Neural progenitor cell (in vitro differentiated cells): ENCODE measurements around the gene LAD1. TPM values are rescaled to one million over a fixed set of nuclear protein-coding genes. Genes with fewer than 3 reads are reported as not detected.

Source experiments
- DNase-seq: peaks from one replicate; pipeline ENCODE4 v3.0.0-alpha.2; 2016; ENCODE audit warnings: low spot score
- H2AFZ ChIP-seq: fragments of 200-600 bp; sonication (generic); replicated peaks from 2 replicates; pipeline ENCODE4 v1.6.1; 2016; ENCODE audit warnings: antibody characterized with exemption
- H3F3A ChIP-seq: fragments of 200-600 bp; sonication (generic); 2 replicates; pipeline ENCODE4 v1.6.1; 2016; ENCODE audit warnings: antibody characterized with exemption, low read depth
- H3K27ac ChIP-seq: fragments of 200-600 bp; sonication (generic); 2 replicates; pipeline ENCODE4 v1.5.1; 2016; ENCODE audit warnings: mild to moderate bottlenecking
- H3K27me3 ChIP-seq: fragments of 200-600 bp; sonication (generic); 2 replicates; pipeline ENCODE4 v1.6.1; 2016; ENCODE audit warnings: mild to moderate bottlenecking, moderate library complexity
- H3K36me3 ChIP-seq: fragments of 200-600 bp; sonication (generic); 2 replicates; pipeline ENCODE4 v1.5.1; 2016
- H3K4me1 ChIP-seq: fragments of 200-600 bp; sonication (generic); 2 replicates; pipeline ENCODE4 v1.6.1; 2016; ENCODE audit warnings: mixed run types
- H3K4me2 ChIP-seq: fragments of 200-600 bp; sonication (generic); 2 replicates; pipeline ENCODE4 v1.6.1; 2016
- H3K4me3 ChIP-seq: fragments of 200-600 bp; sonication (generic); 2 replicates; pipeline ENCODE4 v1.5.1; 2016
- H3K79me2 ChIP-seq: fragments of 200-600 bp; sonication (generic); 2 replicates; pipeline ENCODE4 v1.6.1; 2016; ENCODE audit warnings: low read depth
- H3K9ac ChIP-seq: fragments of 200-600 bp; sonication (generic); 2 replicates; pipeline ENCODE4 v1.6.1; 2016
- H3K9me3 ChIP-seq: fragments of 200-600 bp; sonication (generic); 2 replicates; pipeline ENCODE4 v1.5.1; 2016; ENCODE audit warnings: low read depth
- H4K20me1 ChIP-seq: fragments of 200-600 bp; sonication (generic); 2 replicates; pipeline ENCODE4 v1.6.1; 2016; ENCODE audit warnings: low read depth
- H3K27ac Mint-ChIP-seq: 3 replicates; pipeline ENCODE4 v1.8.0; 2021; ENCODE audit warnings: mixed read lengths
- H3K27me3 Mint-ChIP-seq: 2 replicates; pipeline ENCODE4 v1.8.0; 2022; ENCODE audit warnings: low read depth, mild to moderate bottlenecking, inconsistent platforms, moderate library complexity, mixed read lengths; ENCODE audit not compliant: insufficient read depth
- H3K36me3 Mint-ChIP-seq: 3 replicates; pipeline ENCODE4 v1.8.0; 2021; ENCODE audit warnings: mixed read lengths
- H3K4me1 Mint-ChIP-seq: 3 replicates; pipeline ENCODE4 v1.8.0; 2021; ENCODE audit warnings: mixed read lengths
- H3K4me3 Mint-ChIP-seq: 3 replicates; pipeline ENCODE4 v1.8.0; 2021; ENCODE audit warnings: mild to moderate bottlenecking, moderate library complexity, mixed read lengths
- H3K9me3 Mint-ChIP-seq: 3 replicates; pipeline ENCODE4 v1.8.0; 2020; ENCODE audit warnings: mixed read lengths
- CTCF ChIP-seq: fragments of 200-600 bp; sonication (generic); IDR thresholded peaks from 2 replicates; pipeline ENCODE4 v1.5.1; 2017; ENCODE audit warnings: antibody characterized with exemption, mild to moderate bottlenecking
- EZH2 ChIP-seq: fragments of 200-600 bp; sonication (generic); IDR thresholded peaks from 2 replicates; pipeline ENCODE4 v1.6.1; 2017; ENCODE audit warnings: antibody characterized with exemption, mild to moderate bottlenecking, moderate library complexity
- EZH2phosphoT487 ChIP-seq: fragments of 200-600 bp; sonication (generic); IDR thresholded peaks from 2 replicates; pipeline ENCODE4 v1.6.1; 2017; ENCODE audit warnings: antibody characterized with exemption
- total RNA-seq: library from RNA; depleted of rRNA; stranded (reverse); fragments of >200 nt; gene quantifications from 2 replicates; pipeline ENCODE4 v1.2.3, GENCODE V29; 2015; ENCODE audit warnings: low replicate concordance

Gene LAD1
- total RNA-seq, 1 donor from 2014 or later: not detected

- Histone ChIP-seq H3K79me2 (no peaks in the 10 kb centered on the region), H3K4me1 (peaks cover 5% of the 10 kb centered on the region), H2AFZ (no peak overlapping the region), H4K20me1 (no peaks in the 10 kb centered on the region), H3K9me3 (no peaks in the 10 kb centered on the region), H3K9ac (no peak overlapping the region), H3K27me3 (no peaks in the 10 kb centered on the region), H3K4me3 (no peak overlapping the region), H3F3A (no peaks in the 10 kb centered on the region), H3K4me2 (no peak overlapping the region), H3K36me3 (no peaks in the 10 kb centered on the region), H3K27ac (no peak overlapping the region)
- no peak for TF ChIP-seq EZH2
- no peak for TF ChIP-seq CTCF
- TF ChIP-seq EZH2phosphoT487: no peak
- Mint-ChIP-seq H3K4me1 (peaks cover 6% of the 10 kb centered on the region), H3K27ac (no peak overlapping the region), H3K9me3 (no peaks in the 10 kb centered on the region), H3K27me3 (peaks cover 6% of the 10 kb centered on the region), H3K4me3 (no peak overlapping the region), H3K36me3 (no peaks in the 10 kb centered on the region)
- DNase-seq: no peak
Observed at GRCh38 chr1:201334325-201335173, 64.6 kb downstream of the LAD1 start.

GRCh38 chr1:201332616-201333335 is 66.3 kb downstream of the LAD1 start:
- H3K27me3 ChIP-seq: no peaks in the 10 kb centered on the region
- Mint-ChIP-seq H3K4me1 (peaks cover 10% of the 10 kb centered on the region), H3K27me3 (peaks cover 4% of the 10 kb centered on the region), H3K36me3 (no peaks in the 10 kb centered on the region), H3K4me3 (no peak overlapping the region), H3K27ac (no peak overlapping the region), H3K9me3 (no peaks in the 10 kb centered on the region)
- H3K9me3 ChIP-seq: no peaks in the 10 kb centered on the region
- no peak overlapping the region for H3K9ac ChIP-seq
- TF ChIP-seq EZH2phosphoT487: no peak
- H3K4me2 ChIP-seq: no peak overlapping the region
- no peaks in the 10 kb centered on the region for H4K20me1 ChIP-seq
- no peak for DNase-seq
- H3K36me3 ChIP-seq: no peaks in the 10 kb centered on the region
- H3F3A ChIP-seq: no peaks in the 10 kb centered on the region
- H3K4me3 ChIP-seq: no peak overlapping the region
- no peak overlapping the region for H3K27ac ChIP-seq
- H2AFZ ChIP-seq: no peak overlapping the region
- H3K4me1 ChIP-seq: peaks cover 5% of the 10 kb centered on the region
- no peaks in the 10 kb centered on the region for H3K79me2 ChIP-seq

GRCh38 chr1:201332021-201332420 is 67.1 kb downstream of the LAD1 start:
- Histone ChIP-seq H3F3A (no peaks in the 10 kb centered on the region), H3K9me3 (no peaks in the 10 kb centered on the region), H3K27me3 (no peaks in the 10 kb centered on the region), H3K4me3 (no peak overlapping the region), H3K9ac (no peak overlapping the region), H3K27ac (no peak overlapping the region), H3K36me3 (no peaks in the 10 kb centered on the region), H3K79me2 (no peaks in the 10 kb centered on the region), H3K4me2 (no peak overlapping the region), H3K4me1 (peaks cover 5% of the 10 kb centered on the region), H2AFZ (no peak overlapping the region), H4K20me1 (no peaks in the 10 kb centered on the region)
- H3K4me1 Mint-ChIP-seq: peaks cover 10% of the 10 kb centered on the region
- H3K9me3 Mint-ChIP-seq: no peaks in the 10 kb centered on the region
- no peak overlapping the region for H3K27ac Mint-ChIP-seq
- H3K27me3 Mint-ChIP-seq: peaks cover 7% of the 10 kb centered on the region
- no peak for DNase-seq
- H3K36me3 Mint-ChIP-seq: no peaks in the 10 kb centered on the region
- H3K4me3 Mint-ChIP-seq: no peak overlapping the region
- TF ChIP-seq EZH2: no peak
- no peak for TF ChIP-seq CTCF
- TF ChIP-seq EZH2phosphoT487: no peak
